OCI-LY1 (cell line): ENCODE results near the gene CEP95.

ENCODE experiments used
- CTCF ChIP-seq: fragments of 200-600 bp; sonication (generic), shearing (Covaris generic); IDR thresholded peaks from 2 replicates; pipeline ENCODE4 v1.5.1; 2017; ENCODE audit warnings: mild to moderate bottlenecking, antibody characterized with exemption, low read length, moderate library complexity, mixed read lengths
- EZH2 ChIP-seq: fragments of 200-600 bp; sonication (generic), shearing (Covaris generic); IDR thresholded peaks from 2 replicates; pipeline ENCODE4 v1.8.0; 2017; ENCODE audit warnings: borderline replicate concordance, mixed run types, mild to moderate bottlenecking, antibody characterized with exemption, low read length, moderate library complexity, mixed read lengths

GRCh38 chr17:64580384-64581315, 73.9 kb downstream of the CEP95 start:
- TF ChIP-seq CTCF (no peak), EZH2 (no peak)
